Left lung (tissue), 10 donors: ENCODE measurements around the gene PRKCQ. TPM values are rescaled to one million over a fixed set of nuclear protein-coding genes. Genes with fewer than 3 reads are reported as not detected.
"Not testable (repeated sequence)": the region's sequence is repeated elsewhere in the genome, so short reads cannot be mapped to it uniquely, and the experiment has no call there.

ENCODE experiments used
- ATAC-seq: fragments of 200-7000 bp; cut with Tn5 transposase; one replicate; pipeline ENCODE4 v1.9.1; 2020; ENCODE audit warnings: moderate library complexity
- DNase-seq, 4 donors: peaks; one replicate each; pipeline ENCODE4 v3.0.0-alpha.2; 2013 to 2020
- H3K27ac ChIP-seq, 2 donors: fragments of 200-600 bp; sonication (generic) in 1 of 2; one replicate each; pipeline versions ENCODE4 v1.5.0 to v1.8.0; 2020 to 2021
- H3K27me3 ChIP-seq, 2 donors: fragments of 200-600 bp; sonication (generic) in 1 of 2; one replicate each; pipeline versions ENCODE4 v1.5.0 to v1.8.0; 2020 to 2021
- H3K36me3 ChIP-seq, 2 donors: fragments of 200-600 bp; sonication (generic) in 1 of 2; one replicate each; pipeline versions ENCODE4 v1.5.0 to v1.8.0; 2020 to 2021
- H3K4me1 ChIP-seq, 2 donors: fragments of 200-600 bp; one replicate each; pipeline ENCODE4 v1.8.0; 2021
- H3K4me3 ChIP-seq, 2 donors: fragments of 200-600 bp; sonication (generic) in 1 of 2; one replicate each; pipeline versions ENCODE4 v1.5.0 to v1.8.0; 2020 to 2021; ENCODE audit warnings: mild to moderate bottlenecking in 1 of 2
- H3K9me3 ChIP-seq, 2 donors: fragments of 200-600 bp; sonication (generic) in 1 of 2; one replicate each; pipeline versions ENCODE4 v1.5.0 to v1.8.0; 2020 to 2021
- intact Hi-C, 2 donors: fragments of 100-400 bp; cut with DNase I; formaldehyde crosslinking; loops; one replicate each; pipeline versions ENCODE4 v1.11.2 to v1.14.2; 2022
- polyA plus RNA-seq, 6 donors: library from polyadenylated mRNA; unstranded; fragments of 120-200 nt; gene quantifications; one replicate each; pipeline ENCODE4 v1.2.1, GENCODE V29; 2013; ENCODE audit not compliant: insufficient read length in 6 of 6
- total RNA-seq, 2 donors: library from RNA; stranded (reverse); fragmentation: NEBNext Ultra II Directional; extraction: Animal tissue kit (Norgen Biotek cat#: 25700); gene quantifications; one replicate each; pipeline ENCODE4 v1.2.1, GENCODE V29; 2021
- TF ChIP-seq, protein P1 (sequence below), 2 donors: fragments of 200-600 bp; sonication (generic) in 1 of 2; IDR thresholded peaks; one replicate each; pipeline versions ENCODE4 v1.5.0 to v1.8.0; 2021; ENCODE audit warnings: antibody characterized with exemption in 2 of 2
- donor health status: DM: no; HTN: yes; CAD: no.
- donor health status: DM: no; HTN: no; CAD: no.

Gene PRKCQ
- total and polyA plus RNA-seq, 8 donors: 5.5 to 7.3 (median 6.4) TPM

DNA sequence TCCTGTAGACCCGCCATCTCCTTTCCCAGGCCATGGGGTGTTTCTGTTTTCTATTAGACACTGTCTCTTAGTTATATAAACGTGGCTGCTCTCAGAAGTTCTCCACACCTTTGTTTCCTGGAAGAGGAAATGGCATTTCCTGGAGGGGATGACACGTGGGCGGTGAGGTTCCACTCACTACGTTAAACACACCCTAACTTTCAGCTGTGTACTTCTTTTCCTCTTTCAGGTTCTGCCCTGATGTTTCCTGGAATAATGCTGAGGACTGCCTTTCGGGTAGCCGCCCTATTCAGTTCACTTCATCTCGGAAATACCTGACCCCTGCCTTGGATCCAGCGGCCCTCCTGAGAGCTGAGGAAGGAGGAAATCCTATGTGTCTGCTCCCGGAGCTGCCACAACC is 3.4 kb upstream of the PRKCQ start:
- Histone ChIP-seq H3K27me3 (peaks cover 0 to 27% of the 10 kb centered on the region in 2 donors), H3K4me1 (peaks cover 0 to 24% of the 10 kb centered on the region in 2 donors), H3K9me3 (no peaks in the 10 kb centered on the region), H3K36me3 (no peaks in the 10 kb centered on the region), H3K27ac (no peak overlapping the region), H3K4me3 (no peak overlapping the region)
- intact Hi-C loops: no loop called here
- TF ChIP-seq, protein P1, sequence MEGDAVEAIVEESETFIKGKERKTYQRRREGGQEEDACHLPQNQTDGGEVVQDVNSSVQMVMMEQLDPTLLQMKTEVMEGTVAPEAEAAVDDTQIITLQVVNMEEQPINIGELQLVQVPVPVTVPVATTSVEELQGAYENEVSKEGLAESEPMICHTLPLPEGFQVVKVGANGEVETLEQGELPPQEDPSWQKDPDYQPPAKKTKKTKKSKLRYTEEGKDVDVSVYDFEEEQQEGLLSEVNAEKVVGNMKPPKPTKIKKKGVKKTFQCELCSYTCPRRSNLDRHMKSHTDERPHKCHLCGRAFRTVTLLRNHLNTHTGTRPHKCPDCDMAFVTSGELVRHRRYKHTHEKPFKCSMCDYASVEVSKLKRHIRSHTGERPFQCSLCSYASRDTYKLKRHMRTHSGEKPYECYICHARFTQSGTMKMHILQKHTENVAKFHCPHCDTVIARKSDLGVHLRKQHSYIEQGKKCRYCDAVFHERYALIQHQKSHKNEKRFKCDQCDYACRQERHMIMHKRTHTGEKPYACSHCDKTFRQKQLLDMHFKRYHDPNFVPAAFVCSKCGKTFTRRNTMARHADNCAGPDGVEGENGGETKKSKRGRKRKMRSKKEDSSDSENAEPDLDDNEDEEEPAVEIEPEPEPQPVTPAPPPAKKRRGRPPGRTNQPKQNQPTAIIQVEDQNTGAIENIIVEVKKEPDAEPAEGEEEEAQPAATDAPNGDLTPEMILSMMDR (IDR thresholded peaks at IDR 0.05): no peak
- DNase-seq (no peak), ATAC-seq (no peak)

DNA sequence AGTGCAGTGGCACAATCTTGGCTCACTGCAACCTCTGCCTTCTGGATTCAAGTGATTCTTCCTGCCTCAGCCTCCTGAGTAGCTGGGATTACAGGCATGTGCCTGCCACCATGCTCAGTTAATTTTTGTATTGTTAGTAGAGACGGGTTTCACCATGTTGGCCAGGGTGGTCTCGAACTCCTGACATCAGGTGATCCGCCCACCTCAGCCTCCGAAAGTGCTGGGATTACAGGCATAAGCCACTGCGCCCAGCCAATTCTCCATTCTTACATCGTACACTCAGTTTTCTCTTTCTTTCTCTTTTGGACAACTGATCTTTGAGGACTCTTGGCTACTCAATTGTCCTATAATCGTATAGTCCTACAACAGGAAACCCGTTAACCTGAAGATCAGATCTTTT is 2.8 kb upstream of the PRKCQ start:
- H3K27me3 ChIP-seq: peaks cover 0 to 32% of the 10 kb centered on the region in 2 donors
- H3K4me1 ChIP-seq: peaks cover 0 to 24% of the 10 kb centered on the region in 2 donors
- intact Hi-C loops, ATAC-seq, H3K4me3 ChIP-seq, DNase-seq, H3K27ac ChIP-seq, H3K36me3 ChIP-seq, H3K9me3 ChIP-seq: not testable (repeated sequence)

DNA sequence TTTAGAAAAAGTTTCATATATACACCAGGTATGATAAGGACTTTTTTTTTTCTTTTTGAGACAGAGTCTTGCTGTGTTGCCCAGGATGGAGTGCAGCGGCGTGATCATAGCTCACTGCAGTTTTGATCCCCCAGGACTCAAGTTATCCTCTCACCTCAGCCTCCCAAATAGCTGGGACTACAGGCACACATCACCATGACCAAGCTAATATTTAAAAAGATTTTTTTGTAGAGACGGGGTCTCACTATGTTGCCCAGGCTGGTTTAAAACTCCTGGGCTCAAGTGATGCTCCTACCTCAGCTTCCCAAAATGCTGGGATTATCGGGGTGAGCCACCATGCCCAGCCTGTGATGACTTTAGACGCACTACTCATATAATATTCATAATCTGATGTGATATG is 2.2 kb upstream of the PRKCQ start:
- H3K36me3 ChIP-seq: no peaks in the 10 kb centered on the region
- H3K27ac ChIP-seq: no peak overlapping the region
- intact Hi-C loops: no loop called here
- H3K4me1 ChIP-seq: peaks cover 0 to 24% of the 10 kb centered on the region in 2 donors
- TF ChIP-seq, protein P1 (IDR thresholded peaks at IDR 0.05): no peak
- DNase-seq (no peak), ATAC-seq (no peak)
- no peaks in the 10 kb centered on the region for H3K9me3 ChIP-seq
- H3K27me3 ChIP-seq: peaks cover 0 to 34% of the 10 kb centered on the region in 2 donors
- no peak overlapping the region for H3K4me3 ChIP-seq

DNA sequence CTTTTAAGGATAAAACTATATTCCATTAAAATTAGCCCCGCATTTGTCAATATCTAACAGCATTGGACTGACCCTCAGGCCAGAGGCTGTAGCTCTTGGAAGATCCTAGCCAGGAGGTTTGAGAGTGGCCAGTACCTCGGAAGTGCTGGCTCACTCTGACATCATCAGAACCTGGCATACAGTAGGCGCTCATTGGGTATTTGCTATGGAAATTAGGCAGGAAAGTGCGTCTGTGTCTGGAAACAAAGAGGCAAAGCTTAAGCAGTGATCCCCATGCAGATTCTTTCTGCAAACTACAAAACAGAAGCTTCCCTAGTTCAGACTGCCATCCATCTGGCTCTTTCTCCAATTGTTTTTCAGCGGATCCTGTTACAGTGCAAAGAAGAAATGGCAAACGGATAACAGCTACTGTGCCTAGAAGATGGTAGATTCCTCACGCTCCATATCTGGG is 1.7 kb upstream of the PRKCQ start:
- Histone ChIP-seq H3K36me3 (no peaks in the 10 kb centered on the region), H3K9me3 (no peaks in the 10 kb centered on the region), H3K4me3 (no peak overlapping the region), H3K27ac (no peak overlapping the region), H3K27me3 (peaks cover 0 to 34% of the 10 kb centered on the region in 2 donors), H3K4me1 (peaks cover 0 to 24% of the 10 kb centered on the region in 2 donors)
- ATAC-seq (no peak), DNase-seq (no peak)
- intact Hi-C loops: no loop called here
- TF ChIP-seq, protein P1 (IDR thresholded peaks at IDR 0.05): no peak

DNA sequence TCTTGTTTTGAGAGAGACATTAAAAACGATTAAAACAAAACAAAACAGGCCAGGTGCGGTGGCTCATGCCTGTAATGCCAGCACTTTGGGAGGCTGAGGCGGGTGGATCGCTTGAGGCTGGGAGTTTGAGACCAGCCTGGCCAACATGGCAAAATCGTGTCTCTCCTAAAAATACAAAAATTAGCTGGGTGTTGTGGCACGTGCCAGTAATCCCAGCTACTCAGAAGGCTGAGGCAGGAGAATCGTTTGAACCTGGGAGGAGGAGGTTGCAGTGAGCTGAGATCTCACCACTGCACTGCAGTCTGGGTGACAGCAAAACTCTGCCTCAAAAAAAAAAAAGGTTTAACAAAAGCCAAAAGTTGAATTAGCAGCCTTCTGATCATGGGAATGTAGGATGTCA is 1.1 kb upstream of the PRKCQ start:
- intact Hi-C loops, DNase-seq, H3K36me3 ChIP-seq, H3K9me3 ChIP-seq, ATAC-seq: not testable (repeated sequence)
- Histone ChIP-seq H3K27me3 (peaks cover 0 to 34% of the 10 kb centered on the region in 2 donors), H3K4me1 (peaks cover 0 to 28% of the 10 kb centered on the region in 2 donors), H3K4me3 (peak overlapping the region; percentile 57 to 64), H3K27ac (peak overlapping the region; percentile 77 to 79)

DNA sequence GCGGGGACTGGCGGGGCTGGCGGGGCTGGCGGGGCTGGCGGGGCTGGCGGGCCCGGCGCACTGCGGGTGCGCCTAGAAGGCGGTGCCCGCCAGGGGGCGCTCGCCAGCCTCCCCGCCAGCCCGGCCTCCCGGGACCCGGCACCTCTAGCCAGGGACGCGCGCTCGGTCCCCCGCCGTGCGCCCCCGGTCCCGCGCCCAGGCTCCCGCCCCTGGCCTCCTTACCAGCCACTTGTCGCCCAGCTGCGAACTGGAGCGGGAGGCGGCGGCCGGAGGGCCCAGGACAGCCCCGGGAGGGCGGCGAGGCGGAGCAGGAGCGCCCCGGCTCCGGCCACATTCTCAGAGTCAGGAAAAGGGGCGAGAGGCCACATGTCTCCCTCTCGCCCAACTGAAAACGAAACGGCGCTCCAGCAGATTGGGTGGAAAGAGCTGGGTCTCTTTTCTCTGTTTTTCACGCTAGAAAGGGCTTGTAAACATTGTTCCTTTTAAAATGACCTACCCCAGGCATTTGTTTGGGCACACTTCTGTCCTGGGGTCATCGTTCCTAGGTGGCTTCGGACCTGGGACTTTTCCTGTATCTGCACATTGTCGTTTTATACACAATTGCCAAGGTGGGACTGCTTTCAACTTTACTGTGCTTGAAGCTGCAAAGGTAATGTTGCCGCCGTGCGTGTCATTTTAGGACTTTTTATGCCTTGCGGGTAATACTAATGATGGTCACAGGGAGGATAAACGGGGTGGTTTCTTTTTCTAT is 378 bp upstream of the PRKCQ start:
- Histone ChIP-seq H3K27ac (peak overlapping the region; percentile 77 to 79), H3K36me3 (no peaks in the 10 kb centered on the region), H3K27me3 (peaks cover 0 to 34% of the 10 kb centered on the region in 2 donors), H3K4me3 (peak overlapping the region; percentile 57 to 64), H3K9me3 (no peaks in the 10 kb centered on the region), H3K4me1 (peaks cover 0 to 30% of the 10 kb centered on the region in 2 donors)
- TF ChIP-seq, protein P1 (IDR thresholded peaks at IDR 0.05): peak; percentile 42 to 63
- intact Hi-C loops: no loop called here
- DNase-seq: peak; percentile 79 to 98 (median 84)
- peak; percentile 96 for ATAC-seq
